PC-9 (cell line): Measurements from ENCODE around the gene COG1. TPM values are rescaled to one million over a fixed set of nuclear protein-coding genes. Genes with fewer than 3 reads are reported as not detected.

Source experiments
- BruUV-seq: library from RNA; stranded (reverse); fragments of 400-500 nt; replicated peaks from 2 replicates; lab custom pipeline; 2021; lab: Mats Ljungman, UMichigan
- CTCF ChIA-PET: fragments of 300-600 bp; sonication (Branson Sonifier 250); formaldehyde crosslinking; loops from one replicate; lab custom pipeline; 2022; ENCODE audit warnings: antibody characterized with exemption; lab: Charles Lee
- POLR2A ChIA-PET: fragments of 300-600 bp; sonication (Branson Sonifier 250); formaldehyde crosslinking; loops from one replicate; lab custom pipeline; 2022; ENCODE audit warnings: antibody characterized with exemption; ENCODE audit not compliant: unreplicated experiment; lab: Charles Lee
- DNase-seq, 2 experiments: peaks; one replicate each; pipeline versions ENCODE4 v3.0.0 to v3.0.0-alpha.2; 2015 to 2022; ENCODE audit warnings: mixed read lengths in 1 of 2
- H2AFZ ChIP-seq: fragments of 200-600 bp; sonication (generic); 2 replicates; pipeline ENCODE4 v1.8.1; 2017; ENCODE audit warnings: antibody characterized with exemption
- H3F3A ChIP-seq: fragments of 200-600 bp; sonication (generic); 2 replicates; pipeline ENCODE4 v1.8.1; 2017; ENCODE audit warnings: antibody characterized with exemption, mild to moderate bottlenecking, low read depth; ENCODE audit not compliant: insufficient read depth
- H3K27ac ChIP-seq: fragments of 200-600 bp; sonication (generic); 2 replicates; pipeline ENCODE4 v1.6.1; 2016; ENCODE audit warnings: mixed run types
- H3K27me3 ChIP-seq: fragments of 200-600 bp; sonication (generic); 2 replicates; pipeline ENCODE4 v1.6.1; 2016; ENCODE audit warnings: low read depth, mixed run types; ENCODE audit not compliant: insufficient read depth
- H3K36me3 ChIP-seq: fragments of 200-600 bp; sonication (generic); 2 replicates; pipeline ENCODE4 v1.6.1; 2016; ENCODE audit warnings: low read depth, mixed run types
- H3K4me1 ChIP-seq: fragments of 200-600 bp; sonication (generic); replicated peaks from 2 replicates; pipeline ENCODE4 v1.6.1; 2016; ENCODE audit warnings: mixed run types; ENCODE audit not compliant: insufficient read depth
- H3K4me2 ChIP-seq: fragments of 200-600 bp; sonication (generic); 2 replicates; pipeline ENCODE4 v1.6.1; 2017; ENCODE audit warnings: mixed run types
- H3K4me3 ChIP-seq: fragments of 200-600 bp; sonication (generic); 2 replicates; pipeline ENCODE4 v1.6.1; 2016; ENCODE audit warnings: mixed run types
- H3K79me2 ChIP-seq: fragments of 200-600 bp; sonication (generic); 2 replicates; pipeline ENCODE4 v1.6.1; 2017; ENCODE audit warnings: low read depth, mixed run types
- H3K9me2 ChIP-seq: fragments of 200-600 bp; sonication (generic); 2 replicates; pipeline ENCODE4 v1.8.1; 2017; ENCODE audit warnings: mild to moderate bottlenecking; ENCODE audit not compliant: insufficient read depth
- H3K9me3 ChIP-seq: fragments of 200-600 bp; sonication (generic); 2 replicates; pipeline ENCODE4 v1.8.1; 2016; ENCODE audit warnings: low read depth; ENCODE audit not compliant: insufficient read depth
- H4K20me1 ChIP-seq: fragments of 200-600 bp; sonication (generic); 2 replicates; pipeline ENCODE4 v1.8.1; 2017; ENCODE audit not compliant: insufficient read depth
- CTCF ChIP-seq: fragments of 200-600 bp; sonication (generic); conservative IDR thresholded peaks from 2 replicates; pipeline ENCODE4 v1.6.1; 2017; ENCODE audit warnings: mixed run types, antibody characterized with exemption, mild to moderate bottlenecking, moderate library complexity
- EZH2 ChIP-seq: fragments of 200-600 bp; sonication (generic); IDR thresholded peaks from 2 replicates; pipeline ENCODE4 v1.8.0; 2017; ENCODE audit warnings: antibody characterized with exemption, low read depth
- intact Hi-C: fragments of 100-400 bp; cut with micrococcal nuclease; formaldehyde crosslinking; loops from one replicate; pipeline ENCODE4 v1.10.0; 2022; ENCODE audit not compliant: unreplicated experiment
- total RNA-seq: library from RNA; stranded (reverse); gene quantifications from 2 replicates; pipeline ENCODE4 v1.2.3, GENCODE V29; 2021

The COG1 gene
- total RNA-seq, 1 experiment from 2014 or later, result 24.8 TPM

- DNase-seq, result no peak
- Histone ChIP-seq H3K27me3 (no peaks in the 10 kb centered on the region), H3K4me2 (no peak overlapping the region), H3K27ac (no peak overlapping the region), H3K9me2 (no peaks in the 10 kb centered on the region), H4K20me1 (no peaks in the 10 kb centered on the region), H3K36me3 (no peaks in the 10 kb centered on the region), H3K79me2 (no peaks in the 10 kb centered on the region), H2AFZ (no peak overlapping the region), H3K9me3 (no peaks in the 10 kb centered on the region), H3K4me3 (no peak overlapping the region), H3F3A (no peaks in the 10 kb centered on the region), H3K4me1 (no peaks in the 10 kb centered on the region)
- POLR2A ChIA-PET, result no interaction called here
- intact Hi-C loops, result loop anchor here (10.0 kb wide), 1 partner anchor 65 kb away; no protein-coding TSS in a partner anchor
- TF ChIP-seq CTCF (no peak), EZH2 (no peak)
- CTCF ChIA-PET, result no interaction called here
- no TSS peak for BruUV-seq
Measured at GRCh38 chr17:73179387-73179786, 13.5 kb upstream of the COG1 start.

- Histone ChIP-seq H3K79me2 (no peaks in the 10 kb centered on the region), H3K9me3 (no peaks in the 10 kb centered on the region), H3F3A (no peaks in the 10 kb centered on the region), H3K4me2 (no peak overlapping the region), H3K27me3 (no peaks in the 10 kb centered on the region), H3K4me3 (no peak overlapping the region), H3K27ac (no peak overlapping the region), H3K9me2 (no peaks in the 10 kb centered on the region), H4K20me1 (no peaks in the 10 kb centered on the region), H2AFZ (no peak overlapping the region), H3K36me3 (no peaks in the 10 kb centered on the region), H3K4me1 (no peaks in the 10 kb centered on the region)
- TF ChIP-seq EZH2, result no peak
- no peak for TF ChIP-seq CTCF
- ChIA-PET CTCF (no interaction called here), POLR2A (no interaction called here)
- BruUV-seq, result no TSS peak
- intact Hi-C loops, result loop anchor here (10.0 kb wide), 2 partner anchors 65 to 195 kb away; no protein-coding TSS in a partner anchor
- no peak for DNase-seq
Measured at GRCh38 chr17:73179878-73180277, 13.0 kb upstream of the COG1 start.

GRCh38 chr17:73182616-73183310 lies 10.1 kb upstream of the COG1 start:
- Histone ChIP-seq H3K27me3 (no peaks in the 10 kb centered on the region), H4K20me1 (no peaks in the 10 kb centered on the region), H2AFZ (no peak overlapping the region), H3K9me2 (no peaks in the 10 kb centered on the region), H3K9me3 (no peaks in the 10 kb centered on the region), H3K79me2 (no peaks in the 10 kb centered on the region), H3K4me3 (no peak overlapping the region), H3K27ac (no peak overlapping the region), H3K4me2 (no peak overlapping the region), H3K36me3 (no peaks in the 10 kb centered on the region), H3F3A (no peaks in the 10 kb centered on the region), H3K4me1 (no peaks in the 10 kb centered on the region)
- no peak for TF ChIP-seq CTCF
- TF ChIP-seq EZH2, result no peak
- intact Hi-C loops, result loop anchor here (10.0 kb wide), 1 partner anchor 198 kb away; no protein-coding TSS in a partner anchor
- BruUV-seq, result no TSS peak
- DNase-seq, result no peak
- POLR2A ChIA-PET, result interaction anchor here (0.7 to 0.9 kb wide), 2 partner anchors 33 to 109 kb away, joined by 3 to 5 read pairs; no protein-coding TSS in a partner anchor
- CTCF ChIA-PET, result no interaction called here
